ENCODE results near the gene BBX. TPM values are rescaled to one million over a fixed set of nuclear protein-coding genes. Genes with fewer than 3 reads are reported as not detected.

BBX gene
- total RNA-seq, 4 donors from 2014 or later, result 54.3 to 104 (median 88.1) TPM

DNA sequence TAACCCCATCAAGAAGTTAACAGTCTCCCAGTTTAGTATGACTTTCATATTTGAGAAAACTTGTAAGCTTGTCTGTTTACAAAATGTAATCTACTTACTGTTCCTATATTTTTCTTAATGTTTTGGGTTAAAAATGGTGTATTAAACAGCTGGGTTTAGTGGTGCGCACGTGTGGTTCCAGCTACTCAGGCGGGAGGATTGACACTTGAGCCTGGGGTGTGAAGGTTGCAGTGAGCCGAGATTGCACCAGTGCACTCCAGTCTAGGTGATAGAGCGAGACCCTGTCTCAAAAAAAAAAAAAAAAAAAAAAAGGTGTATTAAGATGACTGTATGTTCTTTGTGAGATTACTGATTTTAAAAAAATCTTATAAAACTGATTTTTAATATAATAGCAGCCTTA is 69.3 kb downstream of the BBX start:
- H3K4me3 ChIP-seq, result no peak overlapping the region
- no peak for DNase-seq (ENCODE audit: low spot score in 2 of 2)
- WGBS, 2 donors, result 96 to 99% methylated on average over 5 of the region's 5 CpGs
- no peaks in the 10 kb centered on the region for H3K27me3 ChIP-seq
- no peaks in the 10 kb centered on the region for H3K9me3 ChIP-seq
- H3K36me3 ChIP-seq, result no peaks in the 10 kb centered on the region
- peaks cover 0 to 6% (median 2%) of the 10 kb centered on the region in 4 donors for H3K4me1 ChIP-seq
- TF ChIP-seq, protein P1, sequence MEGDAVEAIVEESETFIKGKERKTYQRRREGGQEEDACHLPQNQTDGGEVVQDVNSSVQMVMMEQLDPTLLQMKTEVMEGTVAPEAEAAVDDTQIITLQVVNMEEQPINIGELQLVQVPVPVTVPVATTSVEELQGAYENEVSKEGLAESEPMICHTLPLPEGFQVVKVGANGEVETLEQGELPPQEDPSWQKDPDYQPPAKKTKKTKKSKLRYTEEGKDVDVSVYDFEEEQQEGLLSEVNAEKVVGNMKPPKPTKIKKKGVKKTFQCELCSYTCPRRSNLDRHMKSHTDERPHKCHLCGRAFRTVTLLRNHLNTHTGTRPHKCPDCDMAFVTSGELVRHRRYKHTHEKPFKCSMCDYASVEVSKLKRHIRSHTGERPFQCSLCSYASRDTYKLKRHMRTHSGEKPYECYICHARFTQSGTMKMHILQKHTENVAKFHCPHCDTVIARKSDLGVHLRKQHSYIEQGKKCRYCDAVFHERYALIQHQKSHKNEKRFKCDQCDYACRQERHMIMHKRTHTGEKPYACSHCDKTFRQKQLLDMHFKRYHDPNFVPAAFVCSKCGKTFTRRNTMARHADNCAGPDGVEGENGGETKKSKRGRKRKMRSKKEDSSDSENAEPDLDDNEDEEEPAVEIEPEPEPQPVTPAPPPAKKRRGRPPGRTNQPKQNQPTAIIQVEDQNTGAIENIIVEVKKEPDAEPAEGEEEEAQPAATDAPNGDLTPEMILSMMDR (IDR thresholded peaks at IDR 0.05), result no peak
- no peak for TF ChIP-seq EP300 (IDR thresholded peaks at IDR 0.05)
- no peak for TF ChIP-seq POLR2A (IDR thresholded peaks at IDR 0.05)
- no peak overlapping the region for H3K27ac ChIP-seq

DNA sequence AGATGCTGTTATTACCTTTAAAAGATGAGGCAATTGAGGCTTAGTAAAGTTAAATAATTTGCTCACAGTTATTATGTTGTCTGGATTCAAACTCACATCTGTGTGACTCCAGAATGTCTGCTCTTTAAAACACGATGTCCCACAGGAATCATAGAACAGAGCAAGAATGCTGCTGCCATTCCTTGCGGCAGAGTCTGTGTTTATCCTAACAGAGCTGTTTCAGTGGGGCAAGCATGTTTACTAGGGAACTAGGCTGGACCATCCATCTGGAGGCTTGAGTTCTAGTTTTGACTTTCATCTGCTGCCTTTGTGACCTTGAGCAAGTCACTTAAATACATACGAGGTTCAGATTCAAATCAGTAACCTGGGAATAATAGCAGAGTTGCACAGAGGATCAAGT is 72.1 kb downstream of the BBX start:
- Histone ChIP-seq H3K4me1 (peaks cover 0 to 24% (median 13%) of the 10 kb centered on the region in 4 donors), H3K27me3 (no peaks in the 10 kb centered on the region), H3K27ac (no peak overlapping the region), H3K9me3 (no peaks in the 10 kb centered on the region), H3K36me3 (no peaks in the 10 kb centered on the region), H3K4me3 (no peak overlapping the region)
- WGBS, 2 donors, result 69 to 77% methylated on average over 3 of the region's 3 CpGs
- TF ChIP-seq EP300 (IDR thresholded peaks at IDR 0.05) (no peak), POLR2A (IDR thresholded peaks at IDR 0.05) (no peak)
- TF ChIP-seq, protein P1 (IDR thresholded peaks at IDR 0.05), result no peak
- DNase-seq (ENCODE audit: low spot score in 2 of 2), result no peak

DNA sequence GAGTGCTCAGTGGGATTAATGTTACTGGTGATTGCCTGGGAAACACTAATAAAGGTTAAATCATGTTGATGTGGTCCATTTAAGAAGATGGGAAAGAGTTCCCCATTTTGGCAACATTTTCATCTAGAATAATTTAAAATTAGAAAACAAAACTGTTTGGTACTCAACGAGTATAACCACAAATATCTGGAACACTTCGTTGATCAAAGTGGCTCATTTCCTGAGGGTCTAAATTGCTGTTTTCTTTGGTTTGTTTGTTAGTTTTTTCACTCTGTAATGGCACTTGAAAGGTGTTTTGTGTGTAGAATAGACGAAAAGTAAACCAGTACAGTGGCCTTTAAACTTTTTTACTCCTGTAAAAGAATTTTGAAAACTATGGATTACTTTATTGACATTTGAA is 73.9 kb downstream of the BBX start:
- no peak for TF ChIP-seq EP300 (IDR thresholded peaks at IDR 0.05)
- TF ChIP-seq, protein P1 (IDR thresholded peaks at IDR 0.05), result no peak
- TF ChIP-seq POLR2A (IDR thresholded peaks at IDR 0.05), result no peak
- H3K27ac ChIP-seq, result no peak overlapping the region
- no peaks in the 10 kb centered on the region for H3K27me3 ChIP-seq
- peaks cover 0 to 37% (median 17%) of the 10 kb centered on the region in 4 donors for H3K4me1 ChIP-seq
- H3K4me3 ChIP-seq, result no peak overlapping the region
- H3K36me3 ChIP-seq, result no peaks in the 10 kb centered on the region
- DNase-seq (ENCODE audit: low spot score in 2 of 2), result no peak
- no peaks in the 10 kb centered on the region for H3K9me3 ChIP-seq
- 51% methylated on average over 3 of the region's 3 CpGs for whole genome bisulfite sequencing, 2 donors

DNA sequence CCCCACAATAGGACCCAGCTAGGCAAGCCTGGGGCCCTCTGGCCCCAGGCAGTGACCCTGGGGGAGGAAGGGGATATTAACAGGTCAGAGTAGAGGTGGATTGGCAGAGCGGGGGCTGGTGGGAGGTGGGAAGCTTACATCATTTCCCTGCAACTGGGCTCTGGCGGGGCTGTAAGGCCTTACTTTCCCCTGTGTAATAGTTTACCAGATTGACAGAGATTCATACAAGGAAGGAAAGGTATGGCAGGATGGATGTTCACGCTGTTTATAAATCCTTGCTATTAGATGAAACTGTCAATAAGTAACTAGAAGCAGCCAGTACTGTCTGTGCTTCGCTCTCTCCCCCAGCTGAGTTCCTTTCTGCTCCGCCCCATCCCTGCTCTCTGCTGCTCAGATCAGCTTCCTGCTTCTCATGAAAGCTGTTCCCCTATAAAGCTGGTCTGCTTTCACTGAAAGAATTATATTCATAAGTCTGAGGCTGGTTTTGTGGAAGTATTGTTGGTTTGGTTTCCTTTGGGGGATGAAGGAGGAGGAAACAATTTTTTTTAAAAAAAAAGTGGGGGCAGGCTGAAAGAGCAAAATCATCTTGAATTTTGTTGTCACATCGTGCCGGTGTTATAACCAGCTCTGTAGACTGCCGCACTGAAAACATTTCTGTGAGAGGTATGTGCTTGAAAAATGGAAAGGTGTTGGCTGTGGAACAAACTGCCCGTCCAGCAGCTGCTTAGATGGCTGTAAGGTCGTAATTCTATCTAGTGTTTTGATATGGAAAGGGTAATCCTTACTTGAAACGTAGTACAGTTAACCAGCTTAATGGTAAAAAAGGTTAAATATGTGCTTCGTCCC is 76.4 kb downstream of the BBX start:
- peak in 1 of 2 donors; percentile 28 for DNase-seq (ENCODE audit: low spot score in 2 of 2)
- WGBS, 2 donors, result 1 to 2% methylated on average over 12 of the region's 12 CpGs
- TF ChIP-seq, protein P1 (IDR thresholded peaks at IDR 0.05), result no peak
- TF ChIP-seq EP300 (IDR thresholded peaks at IDR 0.05), result peak in 1 of 2 donors; percentile 33
- H3K4me1 ChIP-seq, result peaks cover 0 to 38% (median 17%) of the 10 kb centered on the region in 4 donors
- peak overlapping the region; percentile 15 to 47 (median 36) for H3K4me3 ChIP-seq
- H3K9me3 ChIP-seq, result no peaks in the 10 kb centered on the region
- peak overlapping the region; percentile 55 to 94 (median 80) for H3K27ac ChIP-seq
- no peaks in the 10 kb centered on the region for H3K27me3 ChIP-seq
- no peaks in the 10 kb centered on the region for H3K36me3 ChIP-seq

DNA sequence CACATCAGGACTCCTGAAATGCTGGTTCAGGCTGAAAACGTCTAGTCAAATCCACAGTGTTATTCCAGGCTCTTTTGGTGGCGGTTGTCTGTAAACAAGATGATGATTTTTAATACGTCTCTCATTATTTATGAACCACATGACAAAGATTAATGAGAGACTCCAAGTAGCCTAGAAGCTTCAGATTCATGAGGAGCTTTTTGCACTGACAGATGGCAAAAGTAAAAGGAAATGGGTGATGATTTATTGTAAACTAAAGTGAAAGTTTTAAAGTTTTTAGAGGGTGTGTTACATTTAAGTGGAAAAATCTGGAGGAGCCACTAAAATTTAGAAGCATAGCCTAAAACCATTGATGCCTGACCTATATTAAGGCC is 77.0 kb downstream of the BBX start:
- TF ChIP-seq POLR2A (IDR thresholded peaks at IDR 0.05) (no peak), EP300 (IDR thresholded peaks at IDR 0.05) (no peak)
- TF ChIP-seq, protein P1 (IDR thresholded peaks at IDR 0.05), result no peak
- peak overlapping the region; percentile 15 to 47 (median 36) for H3K4me3 ChIP-seq
- DNase-seq (ENCODE audit: low spot score in 2 of 2), result no peak
- H3K36me3 ChIP-seq, result no peaks in the 10 kb centered on the region
- 5 to 8% methylated on average over 3 of the region's 3 CpGs for WGBS, 2 donors
- H3K27me3 ChIP-seq, result no peaks in the 10 kb centered on the region
- H3K4me1 ChIP-seq, result peaks cover 0 to 39% (median 17%) of the 10 kb centered on the region in 4 donors
- peak overlapping the region; percentile 55 to 94 (median 80) for H3K27ac ChIP-seq
- H3K9me3 ChIP-seq, result no peaks in the 10 kb centered on the region
